Measurements from ENCODE around the gene WDR7.

WDR7 gene

GRCh38 chr18:57043241-57043640, 392.1 kb downstream of the WDR7 start:
- no peak for DNase-seq (ENCODE audit: low spot score)

GRCh38 chr18:57048351-57048750, 397.2 kb downstream of the WDR7 start:
- DNase-seq (ENCODE audit: low spot score) = no peak

- no peak for DNase-seq (ENCODE audit: low spot score)
Observed at GRCh38 chr18:57048859-57049258, 397.7 kb downstream of the WDR7 start.

GRCh38 chr18:57050310-57050949, 399.3 kb downstream of the WDR7 start:
- no peak for DNase-seq (ENCODE audit: low spot score)

GRCh38 chr18:57051021-57051656, 400.0 kb downstream of the WDR7 start:
- DNase-seq (ENCODE audit: low spot score) = no peak

GRCh38 chr18:57051657-57052044, 400.5 kb downstream of the WDR7 start:
- DNase-seq (ENCODE audit: low spot score) = no peak

GRCh38 chr18:57052173-57052572, 401.0 kb downstream of the WDR7 start:
- DNase-seq (ENCODE audit: low spot score) = no peak

GRCh38 chr18:57052759-57053158, 401.6 kb downstream of the WDR7 start:
- DNase-seq (ENCODE audit: low spot score) = no peak

- DNase-seq (ENCODE audit: low spot score) = no peak
Observed at GRCh38 chr18:57054891-57055290, 403.7 kb downstream of the WDR7 start.

- no peak for DNase-seq (ENCODE audit: low spot score)
Observed at GRCh38 chr18:57057890-57058289, 406.7 kb downstream of the WDR7 start.

GRCh38 chr18:57058734-57059133, 407.6 kb downstream of the WDR7 start:
- no peak for DNase-seq (ENCODE audit: low spot score)

- DNase-seq (ENCODE audit: low spot score) = no peak
Observed at GRCh38 chr18:57059366-57059765, 408.2 kb downstream of the WDR7 start.

GRCh38 chr18:57060814-57061213, 409.7 kb downstream of the WDR7 start:
- no peak for DNase-seq (ENCODE audit: low spot score)

- DNase-seq (ENCODE audit: low spot score) = no peak
Observed at GRCh38 chr18:57062178-57062577, 411.0 kb downstream of the WDR7 start.

- DNase-seq (ENCODE audit: low spot score) = no peak
Observed at GRCh38 chr18:57062844-57063243, 411.7 kb downstream of the WDR7 start.

- DNase-seq (ENCODE audit: low spot score) = no peak
Observed at GRCh38 chr18:57063601-57064103, 412.5 kb downstream of the WDR7 start.

GRCh38 chr18:57073501-57074187, 422.5 kb downstream of the WDR7 start:
- no peak for DNase-seq (ENCODE audit: low spot score)

- no peak for DNase-seq (ENCODE audit: low spot score)
Observed at GRCh38 chr18:57075716-57076400, 424.7 kb downstream of the WDR7 start.

GRCh38 chr18:57077005-57077765, 426.0 kb downstream of the WDR7 start:
- DNase-seq (ENCODE audit: low spot score) = no peak

- DNase-seq (ENCODE audit: low spot score) = peak; percentile 80
Observed at GRCh38 chr18:57077786-57078552, 426.8 kb downstream of the WDR7 start.

GRCh38 chr18:57078614-57079013, 427.5 kb downstream of the WDR7 start:
- no peak for DNase-seq (ENCODE audit: low spot score)
